PC-3 (cell line): ENCODE results near the gene SOS1. TPM values are rescaled to one million over a fixed set of nuclear protein-coding genes. Genes with fewer than 3 reads are reported as not detected.
A peak's percentile ranks its signal among the peaks of the same experiment; 100 is the strongest.

Experiments used
- ATAC-seq: fragments of 200-7000 bp; cut with Tn5 transposase; 2 replicates; pipeline ENCODE4 v1.9.1; 2020; ENCODE audit warnings: mild to moderate bottlenecking, moderate library complexity
- BruUV-seq: library from RNA; stranded (reverse); fragments of 400-500 nt; replicated peaks from 2 replicates; lab custom pipeline; 2021; lab: Mats Ljungman, UMichigan
- CTCF ChIA-PET: fragments of 300-600 bp; sonication (Branson Sonifier 250); formaldehyde crosslinking; loops from one replicate; lab custom pipeline; 2022; ENCODE audit warnings: antibody characterized with exemption; lab: Charles Lee
- POLR2A ChIA-PET: fragments of 300-600 bp; sonication (Branson Sonifier 250); formaldehyde crosslinking; loops from one replicate; lab custom pipeline; 2022; ENCODE audit warnings: antibody characterized with exemption; ENCODE audit not compliant: unreplicated experiment; lab: Charles Lee
- DNase-seq: peaks from one replicate; pipeline ENCODE4 v3.0.0-alpha.2; 2015
- H2AFZ ChIP-seq: fragments of 300-600 bp; sonication (generic); 2 replicates; pipeline ENCODE4 v1.6.0; 2016; ENCODE audit warnings: antibody characterized with exemption, low read length
- H3F3A ChIP-seq: fragments of 300-600 bp; sonication (generic); one replicate; pipeline ENCODE4 v1.6.0; 2017; ENCODE audit warnings: antibody characterized with exemption, low read length, control low read depth, mild to moderate bottlenecking; ENCODE audit not compliant: unreplicated experiment
- H3K27ac ChIP-seq: fragments of 300-600 bp; sonication (generic); 2 replicates; pipeline ENCODE4 v1.5.1; 2016; ENCODE audit warnings: mild to moderate bottlenecking, low read length
- H3K27me3 ChIP-seq: fragments of 300-600 bp; sonication (generic); 2 replicates; pipeline ENCODE4 v1.6.1; 2016; ENCODE audit warnings: low read length, mixed read lengths
- H3K36me3 ChIP-seq: fragments of 300-600 bp; sonication (generic); 2 replicates; pipeline ENCODE4 v1.6.1; 2016; ENCODE audit warnings: low read depth, mixed run types, low read length, mixed read lengths
- H3K4me1 ChIP-seq: fragments of 300-600 bp; sonication (generic); 2 replicates; pipeline ENCODE4 v1.5.1; 2016; ENCODE audit warnings: low read length; ENCODE audit not compliant: insufficient read depth
- H3K4me2 ChIP-seq: fragments of 300-600 bp; sonication (generic); 2 replicates; pipeline ENCODE4 v1.6.0; 2016; ENCODE audit warnings: low read length
- H3K4me3 ChIP-seq: fragments of 300-600 bp; sonication (generic); 2 replicates; pipeline ENCODE4 v1.5.1; 2016; ENCODE audit warnings: mild to moderate bottlenecking, low read length, mixed read lengths
- H3K79me2 ChIP-seq: fragments of 300-600 bp; sonication (generic); 2 replicates; pipeline ENCODE4 v1.6.1; 2017; ENCODE audit warnings: low read length, mixed read lengths
- H3K9ac ChIP-seq: fragments of 300-600 bp; sonication (generic); 2 replicates; pipeline ENCODE4 v1.6.0; 2016; ENCODE audit warnings: mild to moderate bottlenecking, low read length
- H3K9me2 ChIP-seq: fragments of 300-600 bp; sonication (generic); replicated peaks from 2 replicates; pipeline ENCODE4 v1.6.1; 2016; ENCODE audit warnings: mixed run types, low read length, mixed read lengths
- H3K9me3 ChIP-seq: fragments of 300-600 bp; sonication (generic); 2 replicates; pipeline ENCODE4 v1.6.1; 2016; ENCODE audit warnings: low read length, mixed read lengths
- H4K20me1 ChIP-seq: fragments of 300-600 bp; sonication (generic); 2 replicates; pipeline ENCODE4 v1.6.1; 2016; ENCODE audit warnings: low read length, mixed read lengths
- EZH2 ChIP-seq: fragments of 300-600 bp; sonication (generic); IDR thresholded peaks from one replicate; pipeline ENCODE4 v1.6.1; 2017; ENCODE audit warnings: antibody characterized with exemption, mild to moderate bottlenecking, low read length; ENCODE audit not compliant: unreplicated experiment
- EZH2phosphoT487 ChIP-seq: fragments of 300-600 bp; sonication (generic); IDR thresholded peaks from 2 replicates; pipeline ENCODE4 v1.6.1; 2018; ENCODE audit warnings: mild to moderate bottlenecking, antibody characterized with exemption, low read length, borderline replicate concordance
- intact Hi-C: fragments of 100-400 bp; cut with micrococcal nuclease; formaldehyde crosslinking; loops from 2 replicates; pipeline ENCODE4 v1.9.0; 2023
- total RNA-seq: library from RNA; depleted of rRNA; stranded (reverse); fragments of >200 nt; gene quantifications from 2 replicates; pipeline ENCODE4 v1.2.3, GENCODE V29; 2014
- TF ChIP-seq, protein P1 (sequence below): fragments of 300-600 bp; sonication (generic); conservative IDR thresholded peaks from 2 replicates; pipeline ENCODE4 v1.5.1; 2017; ENCODE audit warnings: antibody characterized with exemption, low read depth, mild to moderate bottlenecking, low read length

The SOS1 gene
- total RNA-seq, 1 experiment from 2014 or later = 9.7 TPM

DNA sequence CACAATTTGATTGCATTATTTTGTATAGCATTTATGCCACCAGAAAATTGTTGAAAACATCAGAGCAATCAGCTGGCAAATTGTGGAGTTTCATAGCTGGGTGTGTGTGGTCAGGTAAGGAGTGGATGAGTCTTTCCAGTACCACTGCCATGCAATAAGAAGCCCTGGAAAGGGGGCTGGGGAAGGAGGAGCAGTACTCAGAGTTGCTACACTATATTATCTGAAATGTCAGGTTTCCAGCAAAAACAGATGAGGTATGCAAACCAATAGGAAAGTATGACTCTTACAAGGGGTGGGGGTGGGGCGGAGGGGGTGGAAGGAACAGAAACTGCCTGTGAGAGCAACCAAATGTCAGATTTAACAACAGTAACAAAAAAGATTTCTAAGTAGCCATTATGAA, 112.2 kb downstream of the SOS1 start:
- no peak overlapping the region for H3K9ac ChIP-seq
- no peak for DNase-seq
- no peaks in the 10 kb centered on the region for H3K9me3 ChIP-seq
- ChIA-PET CTCF (no interaction called here), POLR2A (no interaction called here)
- no peaks in the 10 kb centered on the region for H3K79me2 ChIP-seq
- no peaks in the 10 kb centered on the region for H4K20me1 ChIP-seq
- no peak overlapping the region for H3K4me2 ChIP-seq
- peaks cover 28% of the 10 kb centered on the region for H3K36me3 ChIP-seq
- BruUV-seq = no TSS peak
- no peak overlapping the region for H3K27ac ChIP-seq
- no peak for ATAC-seq
- no peaks in the 10 kb centered on the region for H3K4me1 ChIP-seq
- H3K27me3 ChIP-seq = no peaks in the 10 kb centered on the region
- H3K9me2 ChIP-seq = no peaks in the 10 kb centered on the region
- no peak overlapping the region for H2AFZ ChIP-seq
- no peak overlapping the region for H3K4me3 ChIP-seq
- H3F3A ChIP-seq = no peaks in the 10 kb centered on the region
- intact Hi-C loops = no loop called here
- no peak for TF ChIP-seq EZH2
- TF ChIP-seq, protein P1, sequence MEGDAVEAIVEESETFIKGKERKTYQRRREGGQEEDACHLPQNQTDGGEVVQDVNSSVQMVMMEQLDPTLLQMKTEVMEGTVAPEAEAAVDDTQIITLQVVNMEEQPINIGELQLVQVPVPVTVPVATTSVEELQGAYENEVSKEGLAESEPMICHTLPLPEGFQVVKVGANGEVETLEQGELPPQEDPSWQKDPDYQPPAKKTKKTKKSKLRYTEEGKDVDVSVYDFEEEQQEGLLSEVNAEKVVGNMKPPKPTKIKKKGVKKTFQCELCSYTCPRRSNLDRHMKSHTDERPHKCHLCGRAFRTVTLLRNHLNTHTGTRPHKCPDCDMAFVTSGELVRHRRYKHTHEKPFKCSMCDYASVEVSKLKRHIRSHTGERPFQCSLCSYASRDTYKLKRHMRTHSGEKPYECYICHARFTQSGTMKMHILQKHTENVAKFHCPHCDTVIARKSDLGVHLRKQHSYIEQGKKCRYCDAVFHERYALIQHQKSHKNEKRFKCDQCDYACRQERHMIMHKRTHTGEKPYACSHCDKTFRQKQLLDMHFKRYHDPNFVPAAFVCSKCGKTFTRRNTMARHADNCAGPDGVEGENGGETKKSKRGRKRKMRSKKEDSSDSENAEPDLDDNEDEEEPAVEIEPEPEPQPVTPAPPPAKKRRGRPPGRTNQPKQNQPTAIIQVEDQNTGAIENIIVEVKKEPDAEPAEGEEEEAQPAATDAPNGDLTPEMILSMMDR = no peak
- TF ChIP-seq EZH2phosphoT487 = no peak

DNA sequence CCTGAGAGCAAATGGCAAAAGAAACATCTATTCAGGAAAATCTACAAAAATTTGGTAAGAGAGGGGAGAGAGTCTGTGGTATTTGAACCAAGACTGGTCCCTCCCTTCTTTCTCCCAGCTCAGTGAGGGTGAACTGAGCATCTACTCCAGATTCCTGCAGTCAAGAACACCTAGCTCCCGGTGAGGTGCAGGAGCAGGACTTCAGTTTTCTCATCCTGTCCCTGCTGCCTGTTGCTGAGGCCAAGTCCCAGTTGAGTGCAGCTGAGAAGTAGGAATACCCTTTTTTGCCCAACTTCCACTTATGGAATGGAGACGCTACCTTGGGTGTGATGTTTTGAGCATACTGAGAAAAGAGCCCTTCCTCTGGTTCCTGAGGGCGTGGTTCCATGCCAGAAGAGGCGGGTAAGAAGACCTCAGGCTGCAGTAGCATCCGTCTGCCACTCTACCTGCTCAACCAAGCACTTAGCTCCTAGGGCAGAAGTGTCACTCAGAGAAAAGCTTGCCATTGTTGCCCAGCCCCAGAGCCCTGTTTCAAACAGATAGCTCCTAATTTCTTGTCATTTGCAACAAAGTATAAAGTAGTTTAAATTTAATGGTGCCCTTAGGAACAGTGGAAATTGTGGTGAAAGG, 112.9 kb downstream of the SOS1 start:
- 0 out of 2 replicates have a peak, but pooled peaks have one; percentile 27 for ATAC-seq
- H3K9me2 ChIP-seq = no peaks in the 10 kb centered on the region
- no TSS peak for BruUV-seq

More for the DNA sequence above, 112.9 kb downstream of the SOS1 start:
- Histone ChIP-seq H4K20me1 (no peaks in the 10 kb centered on the region), H3K27me3 (no peaks in the 10 kb centered on the region), H3K4me1 (no peaks in the 10 kb centered on the region), H3K79me2 (no peaks in the 10 kb centered on the region), H3K9ac (no peak overlapping the region), H3K4me2 (no peak overlapping the region), H3K36me3 (peaks cover 23% of the 10 kb centered on the region), H3K27ac (no peak overlapping the region), H2AFZ (no peak overlapping the region), H3F3A (no peaks in the 10 kb centered on the region), H3K4me3 (no peak overlapping the region), H3K9me3 (no peaks in the 10 kb centered on the region)
- intact Hi-C loops = no loop called here
- TF ChIP-seq EZH2phosphoT487 = no peak
- TF ChIP-seq, protein P1 = no peak
- no peak for TF ChIP-seq EZH2
- CTCF ChIA-PET = no interaction called here
- POLR2A ChIA-PET = no interaction called here
- no peak for DNase-seq
